ENCODE measurements around the gene CCDC136.

CCDC136 gene

GRCh38 chr7:128838981-128839731, 47.4 kb downstream of the CCDC136 start:
- DNase-seq (ENCODE audit: low spot score): peak; percentile 10
- no peak for TF ChIP-seq CTCF (IDR thresholded peaks at IDR 0.05; ENCODE audit: extremely low read depth, insufficient read depth, missing control alignments)
- in situ Hi-C loops (cut with MboI; ENCODE audit: low pct_unique_long_range_greater_than_20kb, low sequenced_read_pairs, unreplicated experiment): no loop called here

- peak; percentile 22 for DNase-seq (ENCODE audit: low spot score)
- TF ChIP-seq CTCF (IDR thresholded peaks at IDR 0.05; ENCODE audit: extremely low read depth, insufficient read depth, missing control alignments): no peak
- in situ Hi-C loops (cut with MboI; ENCODE audit: low pct_unique_long_range_greater_than_20kb, low sequenced_read_pairs, unreplicated experiment): no loop called here
Observed at GRCh38 chr7:128839751-128840177, 48.0 kb downstream of the CCDC136 start.

GRCh38 chr7:128840326-128841170, 48.8 kb downstream of the CCDC136 start:
- in situ Hi-C loops (cut with MboI; ENCODE audit: low pct_unique_long_range_greater_than_20kb, low sequenced_read_pairs, unreplicated experiment): no loop called here
- peak; percentile 22 for DNase-seq (ENCODE audit: low spot score)
- no peak for TF ChIP-seq CTCF (IDR thresholded peaks at IDR 0.05; ENCODE audit: extremely low read depth, insufficient read depth, missing control alignments)

GRCh38 chr7:128841171-128841690, 49.5 kb downstream of the CCDC136 start:
- DNase-seq (ENCODE audit: low spot score): peak; percentile 31
- in situ Hi-C loops (cut with MboI; ENCODE audit: low pct_unique_long_range_greater_than_20kb, low sequenced_read_pairs, unreplicated experiment): no loop called here
- TF ChIP-seq CTCF (IDR thresholded peaks at IDR 0.05; ENCODE audit: extremely low read depth, insufficient read depth, missing control alignments): no peak

- in situ Hi-C loops (cut with MboI; ENCODE audit: low pct_unique_long_range_greater_than_20kb, low sequenced_read_pairs, unreplicated experiment): no loop called here
- TF ChIP-seq CTCF (IDR thresholded peaks at IDR 0.05; ENCODE audit: extremely low read depth, insufficient read depth, missing control alignments): peak; percentile 71
- DNase-seq (ENCODE audit: low spot score): peak; percentile 89
Observed at GRCh38 chr7:128841921-128842673, 50.3 kb downstream of the CCDC136 start.
